DOHH2 (cell line): ENCODE measurements around the gene TESK1.

Source experiments
- EZH2phosphoT487 ChIP-seq: fragments of 200-600 bp; sonication (generic); IDR thresholded peaks from 2 replicates; pipeline ENCODE4 v1.6.1; 2017; ENCODE audit warnings: borderline replicate concordance, mild to moderate bottlenecking, antibody characterized with exemption, low read length, moderate library complexity, mixed read lengths
- TF ChIP-seq, protein P1 (sequence below): fragments of 200-600 bp; sonication (generic); IDR thresholded peaks from one replicate; pipeline ENCODE4 v1.5.1; 2014; ENCODE audit warnings: antibody characterized with exemption, mild to moderate bottlenecking, low read depth, low read length; ENCODE audit not compliant: poor library complexity, severe bottlenecking

- TF ChIP-seq, protein P1, sequence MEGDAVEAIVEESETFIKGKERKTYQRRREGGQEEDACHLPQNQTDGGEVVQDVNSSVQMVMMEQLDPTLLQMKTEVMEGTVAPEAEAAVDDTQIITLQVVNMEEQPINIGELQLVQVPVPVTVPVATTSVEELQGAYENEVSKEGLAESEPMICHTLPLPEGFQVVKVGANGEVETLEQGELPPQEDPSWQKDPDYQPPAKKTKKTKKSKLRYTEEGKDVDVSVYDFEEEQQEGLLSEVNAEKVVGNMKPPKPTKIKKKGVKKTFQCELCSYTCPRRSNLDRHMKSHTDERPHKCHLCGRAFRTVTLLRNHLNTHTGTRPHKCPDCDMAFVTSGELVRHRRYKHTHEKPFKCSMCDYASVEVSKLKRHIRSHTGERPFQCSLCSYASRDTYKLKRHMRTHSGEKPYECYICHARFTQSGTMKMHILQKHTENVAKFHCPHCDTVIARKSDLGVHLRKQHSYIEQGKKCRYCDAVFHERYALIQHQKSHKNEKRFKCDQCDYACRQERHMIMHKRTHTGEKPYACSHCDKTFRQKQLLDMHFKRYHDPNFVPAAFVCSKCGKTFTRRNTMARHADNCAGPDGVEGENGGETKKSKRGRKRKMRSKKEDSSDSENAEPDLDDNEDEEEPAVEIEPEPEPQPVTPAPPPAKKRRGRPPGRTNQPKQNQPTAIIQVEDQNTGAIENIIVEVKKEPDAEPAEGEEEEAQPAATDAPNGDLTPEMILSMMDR, result no peak
- no peak for TF ChIP-seq EZH2phosphoT487
Observed at GRCh38 chr9:35558185-35558584, 46.9 kb upstream of the TESK1 start.
